ENCODE measurements around the gene SGK1.
"Not testable (repeated sequence)": the region's sequence is repeated elsewhere in the genome, so short reads cannot be mapped to it uniquely, and the experiment has no call there.

SGK1 gene

DNA sequence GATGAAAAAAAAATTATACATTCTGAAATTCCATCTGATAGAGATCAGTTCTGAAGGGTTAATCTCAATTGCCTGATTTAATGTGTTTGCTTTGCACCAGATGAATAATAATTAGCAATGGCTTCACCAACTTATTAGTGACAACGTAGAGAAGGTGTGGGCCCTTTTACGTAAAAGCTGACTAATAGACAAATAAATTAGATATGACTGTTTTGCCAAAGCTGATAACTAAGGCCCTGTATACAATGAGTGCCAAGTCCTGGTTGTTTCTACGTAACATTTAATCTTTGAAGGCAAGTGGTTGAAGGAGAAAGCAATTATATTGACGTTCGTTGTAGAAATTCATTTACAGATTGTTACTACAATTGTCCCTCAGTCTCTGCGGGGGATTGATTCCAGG is 10.8 kb downstream of the SGK1 start (continued):
- no peak for TF ChIP-seq ZBTB21 (tag by site-specific recombination; IDR thresholded peaks at IDR 0.05)
- no peak for TF ChIP-seq YY1 (tag by site-specific recombination; IDR thresholded peaks at IDR 0.05)

DNA sequence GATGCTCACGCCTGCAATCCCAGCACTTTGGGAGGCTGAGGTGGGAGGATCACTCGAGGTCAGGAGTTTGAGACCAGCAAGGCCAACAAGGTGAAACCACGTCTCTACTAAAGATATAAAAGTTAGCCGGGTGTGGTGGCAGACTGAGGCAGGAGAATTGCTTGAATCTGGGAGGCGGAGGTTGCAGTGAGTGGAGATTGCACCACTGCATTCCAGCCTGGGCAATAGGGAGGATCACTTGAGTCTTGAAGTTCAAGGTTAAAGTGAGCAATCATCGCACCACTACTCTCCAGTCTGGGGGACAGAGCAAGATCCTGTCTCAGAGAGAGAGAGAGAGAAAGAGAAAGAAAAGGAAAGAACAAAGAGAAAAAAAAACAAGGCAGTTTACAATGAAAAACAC is 13.5 kb downstream of the SGK1 start:
- H3K36me3 ChIP-seq (ENCODE audit: control insufficient read depth in 2 of 2, insufficient read depth in 1 of 2, low read length in 2 of 2); H3K4me1 ChIP-seq (ENCODE audit: control insufficient read depth, insufficient read depth, low read length); CTCF ChIA-PET; H3K4me3 ChIP-seq (ENCODE audit: low read depth, low read length); H3K9me3 ChIP-seq (ENCODE audit: control insufficient read depth, insufficient read depth, low read depth, low read length); H3K27ac ChIP-seq (ENCODE audit: extremely low read depth, low read depth, low read length); POLR2A ChIA-PET: not testable (repeated sequence)

DNA sequence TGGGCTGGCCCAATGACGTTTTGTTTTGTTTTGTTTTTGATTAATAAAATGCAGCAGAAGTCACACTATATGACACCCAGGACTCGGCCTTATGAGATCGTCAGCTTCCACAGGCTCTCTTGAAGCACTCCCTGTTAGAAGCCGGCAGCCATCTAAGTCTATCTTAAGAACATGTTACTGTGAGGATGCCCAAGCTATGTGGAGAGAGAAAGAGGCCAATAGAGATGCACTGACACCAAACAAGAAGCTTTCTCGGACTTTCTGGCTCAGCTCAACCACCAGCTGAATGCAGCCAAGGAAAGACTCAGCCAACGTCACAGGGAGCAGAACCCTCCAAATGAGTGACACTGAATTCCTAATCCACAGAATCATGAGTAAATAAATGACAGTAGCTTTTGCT is 14.0 kb downstream of the SGK1 start:
- POLR2A ChIA-PET, result no interaction called here
- no peaks in the 10 kb centered on the region for H3K36me3 ChIP-seq (ENCODE audit: control insufficient read depth in 2 of 2, insufficient read depth in 1 of 2, low read length in 2 of 2)
- H3K4me3 ChIP-seq (ENCODE audit: low read depth, low read length), result no peak overlapping the region
- H3K27ac ChIP-seq (ENCODE audit: extremely low read depth, low read depth, low read length), result no peak overlapping the region
- CTCF ChIA-PET, result no interaction called here
- peaks cover 8% of the 10 kb centered on the region for H3K4me1 ChIP-seq (ENCODE audit: control insufficient read depth, insufficient read depth, low read length)
- TF ChIP-seq, protein P1, sequence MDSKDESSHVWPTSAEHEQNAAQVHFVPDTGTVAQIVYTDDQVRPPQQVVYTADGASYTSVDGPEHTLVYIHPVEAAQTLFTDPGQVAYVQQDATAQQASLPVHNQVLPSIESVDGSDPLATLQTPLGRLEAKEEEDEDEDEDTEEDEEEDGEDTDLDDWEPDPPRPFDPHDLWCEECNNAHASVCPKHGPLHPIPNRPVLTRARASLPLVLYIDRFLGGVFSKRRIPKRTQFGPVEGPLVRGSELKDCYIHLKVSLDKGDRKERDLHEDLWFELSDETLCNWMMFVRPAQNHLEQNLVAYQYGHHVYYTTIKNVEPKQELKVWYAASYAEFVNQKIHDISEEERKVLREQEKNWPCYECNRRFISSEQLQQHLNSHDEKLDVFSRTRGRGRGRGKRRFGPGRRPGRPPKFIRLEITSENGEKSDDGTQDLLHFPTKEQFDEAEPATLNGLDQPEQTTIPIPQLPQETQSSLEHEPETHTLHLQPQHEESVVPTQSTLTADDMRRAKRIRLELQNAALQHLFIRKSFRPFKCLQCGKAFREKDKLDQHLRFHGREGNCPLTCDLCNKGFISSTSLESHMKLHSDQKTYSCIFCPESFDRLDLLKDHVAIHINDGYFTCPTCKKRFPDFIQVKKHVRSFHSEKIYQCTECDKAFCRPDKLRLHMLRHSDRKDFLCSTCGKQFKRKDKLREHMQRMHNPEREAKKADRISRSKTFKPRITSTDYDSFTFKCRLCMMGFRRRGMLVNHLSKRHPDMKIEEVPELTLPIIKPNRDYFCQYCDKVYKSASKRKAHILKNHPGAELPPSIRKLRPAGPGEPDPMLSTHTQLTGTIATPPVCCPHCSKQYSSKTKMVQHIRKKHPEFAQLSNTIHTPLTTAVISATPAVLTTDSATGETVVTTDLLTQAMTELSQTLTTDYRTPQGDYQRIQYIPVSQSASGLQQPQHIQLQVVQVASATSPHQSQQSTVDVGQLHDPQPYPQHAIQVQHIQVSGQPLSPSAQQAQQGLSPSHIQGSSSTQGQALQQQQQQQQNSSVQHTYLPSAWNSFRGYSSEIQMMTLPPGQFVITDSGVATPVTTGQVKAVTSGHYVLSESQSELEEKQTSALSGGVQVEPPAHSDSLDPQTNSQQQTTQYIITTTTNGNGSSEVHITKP (tag by site-specific recombination; IDR thresholded peaks at IDR 0.05), result no peak
- TF ChIP-seq ZNF701 (tag by site-specific recombination; IDR thresholded peaks at IDR 0.05), result no peak
- no peak for TF ChIP-seq ZNF843 (tag by site-specific recombination; IDR thresholded peaks at IDR 0.05)
- TF ChIP-seq ZNF544 (tag by site-specific recombination; IDR thresholded peaks at IDR 0.05), result no peak
- TF ChIP-seq ZNF561 (tag by site-specific recombination; IDR thresholded peaks at IDR 0.05; ENCODE audit: borderline replicate concordance), result no peak
- no peak for TF ChIP-seq BCL11B (tag by site-specific recombination; IDR thresholded peaks at IDR 0.05; ENCODE audit: low read depth)
- TF ChIP-seq ZNF76 (tag by site-specific recombination; IDR thresholded peaks at IDR 0.05; ENCODE audit: borderline replicate concordance, low read depth), result no peak
- TF ChIP-seq ZNF133 (tag by site-specific recombination; IDR thresholded peaks at IDR 0.05), result no peak
- no peak for TF ChIP-seq ZNF184 (tag by site-specific recombination; IDR thresholded peaks at IDR 0.05)
- TF ChIP-seq, protein P2, sequence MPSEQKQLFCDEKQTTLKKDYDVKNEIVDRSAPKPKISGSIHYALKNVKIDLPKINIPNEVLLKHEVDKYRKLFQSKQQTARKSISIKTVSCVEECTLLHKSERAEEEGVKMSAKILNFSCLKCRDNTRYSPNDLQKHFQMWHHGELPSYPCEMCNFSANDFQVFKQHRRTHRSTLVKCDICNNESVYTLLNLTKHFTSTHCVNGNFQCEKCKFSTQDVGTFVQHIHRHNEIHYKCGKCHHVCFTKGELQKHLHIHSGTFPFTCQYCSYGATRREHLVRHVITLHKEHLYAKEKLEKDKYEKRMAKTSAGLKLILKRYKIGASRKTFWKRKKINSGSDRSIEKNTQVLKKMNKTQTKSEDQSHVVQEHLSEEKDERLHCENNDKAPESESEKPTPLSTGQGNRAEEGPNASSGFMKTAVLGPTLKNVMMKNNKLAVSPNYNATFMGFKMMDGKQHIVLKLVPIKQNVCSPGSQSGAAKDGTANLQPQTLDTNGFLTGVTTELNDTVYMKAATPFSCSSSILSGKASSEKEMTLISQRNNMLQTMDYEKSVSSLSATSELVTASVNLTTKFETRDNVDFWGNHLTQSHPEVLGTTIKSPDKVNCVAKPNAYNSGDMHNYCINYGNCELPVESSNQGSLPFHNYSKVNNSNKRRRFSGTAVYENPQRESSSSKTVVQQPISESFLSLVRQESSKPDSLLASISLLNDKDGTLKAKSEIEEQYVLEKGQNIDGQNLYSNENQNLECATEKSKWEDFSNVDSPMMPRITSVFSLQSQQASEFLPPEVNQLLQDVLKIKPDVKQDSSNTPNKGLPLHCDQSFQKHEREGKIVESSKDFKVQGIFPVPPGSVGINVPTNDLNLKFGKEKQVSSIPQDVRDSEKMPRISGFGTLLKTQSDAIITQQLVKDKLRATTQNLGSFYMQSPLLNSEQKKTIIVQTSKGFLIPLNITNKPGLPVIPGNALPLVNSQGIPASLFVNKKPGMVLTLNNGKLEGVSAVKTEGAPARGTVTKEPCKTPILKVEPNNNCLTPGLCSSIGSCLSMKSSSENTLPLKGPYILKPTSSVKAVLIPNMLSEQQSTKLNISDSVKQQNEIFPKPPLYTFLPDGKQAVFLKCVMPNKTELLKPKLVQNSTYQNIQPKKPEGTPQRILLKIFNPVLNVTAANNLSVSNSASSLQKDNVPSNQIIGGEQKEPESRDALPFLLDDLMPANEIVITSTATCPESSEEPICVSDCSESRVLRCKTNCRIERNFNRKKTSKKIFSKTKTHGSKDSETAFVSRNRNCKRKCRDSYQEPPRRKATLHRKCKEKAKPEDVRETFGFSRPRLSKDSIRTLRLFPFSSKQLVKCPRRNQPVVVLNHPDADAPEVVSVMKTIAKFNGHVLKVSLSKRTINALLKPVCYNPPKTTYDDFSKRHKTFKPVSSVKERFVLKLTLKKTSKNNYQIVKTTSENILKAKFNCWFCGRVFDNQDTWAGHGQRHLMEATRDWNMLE (tag by site-specific recombination; conservative IDR thresholded peaks at IDR 0.05; ENCODE audit: low read depth), result no peak
- TF ChIP-seq ZFP41 (tag by site-specific recombination; IDR thresholded peaks at IDR 0.05; ENCODE audit: borderline replicate concordance), result no peak
- no peak for TF ChIP-seq ZNF37A (tag by site-specific recombination; IDR thresholded peaks at IDR 0.05)
- TF ChIP-seq ZNF624 (tag by site-specific recombination; IDR thresholded peaks at IDR 0.05), result no peak
- no peak for TF ChIP-seq SETDB1 (IDR thresholded peaks at IDR 0.05; ENCODE audit: insufficient read length, low read length)
- no peak for TF ChIP-seq ZNF335 (tag by site-specific recombination; conservative IDR thresholded peaks at IDR 0.05)
- TF ChIP-seq TRIM28 (IDR thresholded peaks at IDR 0.05; ENCODE audit: borderline replicate concordance, low read length), result no peak
- no peaks in the 10 kb centered on the region for H3K9me3 ChIP-seq (ENCODE audit: control insufficient read depth, insufficient read depth, low read depth, low read length)

All from HEK293 (cell line).